GM19324 (cell line): ENCODE data around the gene TAF9B.
A peak's percentile ranks its signal among the peaks of the same experiment; 100 is the strongest.
"Not testable (repeated sequence)": the region's sequence is repeated elsewhere in the genome, so short reads cannot be mapped to it uniquely, and the experiment has no call there.

Experiments
- ATAC-seq: cut with Tn5 transposase; IDR thresholded peaks from one replicate; pipeline ENCODE4 v1.9.1; 2021; ENCODE audit warnings: mild to moderate bottlenecking, moderate library complexity; ENCODE audit not compliant: unreplicated experiment, low FRiP score

The TAF9B gene

GRCh38 chrX:78116766-78117165 is 22.7 kb downstream of the TAF9B start:
- no peak for ATAC-seq

GRCh38 chrX:78116365-78116764 is 23.1 kb downstream of the TAF9B start:
- no peak for ATAC-seq

GRCh38 chrX:78111140-78111931 is 28.1 kb downstream of the TAF9B start:
- ATAC-seq: no peak

GRCh38 chrX:78109458-78109857 is 30.0 kb downstream of the TAF9B start:
- no peak for ATAC-seq

- ATAC-seq: no peak
Measured at GRCh38 chrX:78106651-78106986, 32.8 kb downstream of the TAF9B start.

GRCh38 chrX:78105944-78106650 is 33.4 kb downstream of the TAF9B start:
- ATAC-seq: no peak

GRCh38 chrX:78104447-78105176 is 34.8 kb downstream of the TAF9B start:
- no peak for ATAC-seq

- peak; percentile 97 for ATAC-seq
Measured at GRCh38 chrX:78103623-78104446, 35.6 kb downstream of the TAF9B start, which contains the start of gene PGK1. Gene PGK1 (plus strand): TSS chrX:78104248. CDS start chrX:78104341, 93 bp downstream.

- no peak for ATAC-seq
Measured at GRCh38 chrX:78103001-78103622, 36.3 kb downstream of the TAF9B start.

- ATAC-seq: no peak
Measured at GRCh38 chrX:78102091-78102490, 37.4 kb downstream of the TAF9B start.

GRCh38 chrX:78098108-78098507 is 41.3 kb downstream of the TAF9B start:
- ATAC-seq: no peak

GRCh38 chrX:78092296-78092695 is 47.2 kb downstream of the TAF9B start:
- ATAC-seq: peak; percentile 74

GRCh38 chrX:78081413-78081812 is 58.0 kb downstream of the TAF9B start:
- ATAC-seq: not testable (repeated sequence)
